ENCODE data around the gene DDRGK1.
A peak's percentile ranks its signal among the peaks of the same experiment; 100 is the strongest.

Gene DDRGK1

GRCh38 chr20:3224681-3225421, 20.4 kb upstream of the DDRGK1 start:
- no peak overlapping the region for H2AFZ ChIP-seq (ENCODE audit: low read length)
- no peak overlapping the region for H3K4me2 ChIP-seq (ENCODE audit: low read length)
- no peaks in the 10 kb centered on the region for H3K9me2 ChIP-seq (ENCODE audit: low read depth, low read length)
- H3K36me3 ChIP-seq (ENCODE audit: insufficient read depth, low read length), result peaks cover 49% of the 10 kb centered on the region
- H3K27me3 ChIP-seq (ENCODE audit: insufficient read depth, low read length), result no peaks in the 10 kb centered on the region
- H3K27ac ChIP-seq (ENCODE audit: low read depth, low read length, poor library complexity, severe bottlenecking), result no peak overlapping the region
- H4K20me1 ChIP-seq (ENCODE audit: insufficient read depth, low read length), result no peaks in the 10 kb centered on the region
- no peak overlapping the region for H3K4me3 ChIP-seq (ENCODE audit: low read depth, low read length, poor library complexity, severe bottlenecking)
- no peaks in the 10 kb centered on the region for H3K9me3 ChIP-seq (ENCODE audit: low read length)
- H3F3A ChIP-seq (ENCODE audit: insufficient read depth, low read length), result no peaks in the 10 kb centered on the region
- peaks cover 15% of the 10 kb centered on the region for H3K4me1 ChIP-seq (ENCODE audit: insufficient read depth, low read length, severe bottlenecking)
- no peaks in the 10 kb centered on the region for H3K79me2 ChIP-seq (ENCODE audit: insufficient read depth, low read length)
- no peak overlapping the region for H3K9ac ChIP-seq (ENCODE audit: low read length)
- TF ChIP-seq EZH2 (IDR thresholded peaks at IDR 0.05; ENCODE audit: borderline replicate concordance, low read length), result no peak
- no peak for TF ChIP-seq CTCF (IDR thresholded peaks at IDR 0.05; ENCODE audit: low read length)

GRCh38 chr20:3223994-3224680, 19.7 kb upstream of the DDRGK1 start:
- TF ChIP-seq EZH2 (IDR thresholded peaks at IDR 0.05; ENCODE audit: borderline replicate concordance, low read length) (no peak), CTCF (IDR thresholded peaks at IDR 0.05; ENCODE audit: low read length) (no peak)
- H3K9ac ChIP-seq (ENCODE audit: low read length), result no peak overlapping the region
- H3K27ac ChIP-seq (ENCODE audit: low read depth, low read length, poor library complexity, severe bottlenecking), result no peak overlapping the region
- no peaks in the 10 kb centered on the region for H3K27me3 ChIP-seq (ENCODE audit: insufficient read depth, low read length)
- peaks cover 15% of the 10 kb centered on the region for H3K4me1 ChIP-seq (ENCODE audit: insufficient read depth, low read length, severe bottlenecking)
- no peak overlapping the region for H3K4me2 ChIP-seq (ENCODE audit: low read length)
- no peak overlapping the region for H3K4me3 ChIP-seq (ENCODE audit: low read depth, low read length, poor library complexity, severe bottlenecking)
- H3K79me2 ChIP-seq (ENCODE audit: insufficient read depth, low read length), result no peaks in the 10 kb centered on the region
- H3F3A ChIP-seq (ENCODE audit: insufficient read depth, low read length), result no peaks in the 10 kb centered on the region
- no peaks in the 10 kb centered on the region for H3K9me2 ChIP-seq (ENCODE audit: low read depth, low read length)
- peaks cover 50% of the 10 kb centered on the region for H3K36me3 ChIP-seq (ENCODE audit: insufficient read depth, low read length)
- H3K9me3 ChIP-seq (ENCODE audit: low read length), result no peaks in the 10 kb centered on the region
- no peak overlapping the region for H2AFZ ChIP-seq (ENCODE audit: low read length)
- no peaks in the 10 kb centered on the region for H4K20me1 ChIP-seq (ENCODE audit: insufficient read depth, low read length)

GRCh38 chr20:3223651-3223993, 19.1 kb upstream of the DDRGK1 start:
- Histone ChIP-seq H3F3A (ENCODE audit: insufficient read depth, low read length) (no peaks in the 10 kb centered on the region), H3K27ac (ENCODE audit: low read depth, low read length, poor library complexity, severe bottlenecking) (peak overlapping the region; percentile 53)
- TF ChIP-seq EZH2 (IDR thresholded peaks at IDR 0.05; ENCODE audit: borderline replicate concordance, low read length), result no peak
- no peak for TF ChIP-seq CTCF (IDR thresholded peaks at IDR 0.05; ENCODE audit: low read length)

More at GRCh38 chr20:3223651-3223993, 19.1 kb upstream of the DDRGK1 start:
- H3K9ac ChIP-seq (ENCODE audit: low read length), result no peak overlapping the region
- no peaks in the 10 kb centered on the region for H3K27me3 ChIP-seq (ENCODE audit: insufficient read depth, low read length)
- peaks cover 15% of the 10 kb centered on the region for H3K4me1 ChIP-seq (ENCODE audit: insufficient read depth, low read length, severe bottlenecking)
- H4K20me1 ChIP-seq (ENCODE audit: insufficient read depth, low read length), result no peaks in the 10 kb centered on the region
- H2AFZ ChIP-seq (ENCODE audit: low read length), result no peak overlapping the region
- no peak overlapping the region for H3K4me2 ChIP-seq (ENCODE audit: low read length)
- no peaks in the 10 kb centered on the region for H3K79me2 ChIP-seq (ENCODE audit: insufficient read depth, low read length)
- H3K9me2 ChIP-seq (ENCODE audit: low read depth, low read length), result no peaks in the 10 kb centered on the region
- peaks cover 50% of the 10 kb centered on the region for H3K36me3 ChIP-seq (ENCODE audit: insufficient read depth, low read length)
- H3K9me3 ChIP-seq (ENCODE audit: low read length), result no peaks in the 10 kb centered on the region
- no peak overlapping the region for H3K4me3 ChIP-seq (ENCODE audit: low read depth, low read length, poor library complexity, severe bottlenecking)

Data from OCI-LY1 (cell line).